ENCODE measurements around the gene RPL35A. TPM values are rescaled to one million over a fixed set of nuclear protein-coding genes. Genes with fewer than 3 reads are reported as not detected.

The RPL35A gene
- total RNA-seq, 2 donors from 2014 or later: 1,211 to 1,450 TPM

- peaks cover 14% of the 10 kb centered on the region for H3K27me3 Mint-ChIP-seq (ENCODE audit: insufficient read depth)
- DNase-seq: no peak
- Histone ChIP-seq H3K9me3 (ENCODE audit: control insufficient read depth, low read length) (no peaks in the 10 kb centered on the region), H3K9ac (ENCODE audit: extremely low read depth, low read length, poor library complexity, severe bottlenecking) (no peak overlapping the region), H3K4me1 (ENCODE audit: control insufficient read depth, insufficient read depth, low read length) (no peaks in the 10 kb centered on the region), H3K27me3 (ENCODE audit: control insufficient read depth, insufficient read depth, low read length, poor library complexity, severe bottlenecking) (no peaks in the 10 kb centered on the region), H3K27ac (ENCODE audit: low read depth, low read length) (no peak overlapping the region), H3K36me3 (ENCODE audit: control insufficient read depth, insufficient read depth, low read length) (peaks cover 24% of the 10 kb centered on the region), H3K4me3 (ENCODE audit: low read length) (peak overlapping the region; percentile 86)
- 56 to 70% methylated on average over 6 of the region's 6 CpGs for WGBS, 2 experiments (ENCODE audit: insufficient coverage in 1 of 2, insufficient read length in 1 of 2)
- peaks cover 11% of the 10 kb centered on the region for H3K4me1 Mint-ChIP-seq
- peaks cover 20% of the 10 kb centered on the region for H3K36me3 Mint-ChIP-seq (ENCODE audit: low read depth)
- no peaks in the 10 kb centered on the region for H3K9me3 Mint-ChIP-seq
- H3K4me3 Mint-ChIP-seq: peak overlapping the region; percentile 77
- peak overlapping the region; percentile 90 for H3K27ac Mint-ChIP-seq
- no peak for TF ChIP-seq CTCF (conservative IDR thresholded peaks at IDR 0.05)
Observed at GRCh38 chr3:197959500-197959890, 9.5 kb downstream of the RPL35A start.

- Mint-ChIP-seq H3K27me3 (ENCODE audit: insufficient read depth) (peaks cover 14% of the 10 kb centered on the region), H3K4me1 (peaks cover 11% of the 10 kb centered on the region), H3K27ac (peak within 1 kb of the TSS; percentile 92), H3K9me3 (peaks cover 2% of the 10 kb centered on the region), H3K4me3 (peak within 1 kb of the TSS; percentile 77), H3K36me3 (ENCODE audit: low read depth) (peaks cover 14% of the 10 kb centered on the region)
- H3K4me1 ChIP-seq (ENCODE audit: control insufficient read depth, insufficient read depth, low read length): no peaks in the 10 kb centered on the region
- DNase-seq: peak; percentile 96
- H3K4me3 ChIP-seq (ENCODE audit: low read length): peak within 1 kb of the TSS; percentile 86
- TF ChIP-seq CTCF (conservative IDR thresholded peaks at IDR 0.05): no peak
- H3K36me3 ChIP-seq (ENCODE audit: control insufficient read depth, insufficient read depth, low read length): peaks cover 18% of the 10 kb centered on the region
- H3K27ac ChIP-seq (ENCODE audit: low read depth, low read length): no peak within 1 kb of the TSS
- WGBS, 2 experiments (ENCODE audit: insufficient coverage in 1 of 2, insufficient read length in 1 of 2): 1 to 6% methylated on average over 17 to 62 of the region's 62 CpGs
- H3K9me3 ChIP-seq (ENCODE audit: control insufficient read depth, low read length): no peaks in the 10 kb centered on the region
- no peaks in the 10 kb centered on the region for H3K27me3 ChIP-seq (ENCODE audit: control insufficient read depth, insufficient read depth, low read length, poor library complexity, severe bottlenecking)
- peak within 1 kb of the TSS; percentile 54 for H3K9ac ChIP-seq (ENCODE audit: extremely low read depth, low read length, poor library complexity, severe bottlenecking)
Observed at GRCh38 chr3:197959891-197960693, 10.1 kb downstream of the RPL35A start, which contains the start of gene LMLN. TSS of gene LMLN (plus strand) at chr3:197960217. CDS start at chr3:197960246, 29 bp downstream.

DNA sequence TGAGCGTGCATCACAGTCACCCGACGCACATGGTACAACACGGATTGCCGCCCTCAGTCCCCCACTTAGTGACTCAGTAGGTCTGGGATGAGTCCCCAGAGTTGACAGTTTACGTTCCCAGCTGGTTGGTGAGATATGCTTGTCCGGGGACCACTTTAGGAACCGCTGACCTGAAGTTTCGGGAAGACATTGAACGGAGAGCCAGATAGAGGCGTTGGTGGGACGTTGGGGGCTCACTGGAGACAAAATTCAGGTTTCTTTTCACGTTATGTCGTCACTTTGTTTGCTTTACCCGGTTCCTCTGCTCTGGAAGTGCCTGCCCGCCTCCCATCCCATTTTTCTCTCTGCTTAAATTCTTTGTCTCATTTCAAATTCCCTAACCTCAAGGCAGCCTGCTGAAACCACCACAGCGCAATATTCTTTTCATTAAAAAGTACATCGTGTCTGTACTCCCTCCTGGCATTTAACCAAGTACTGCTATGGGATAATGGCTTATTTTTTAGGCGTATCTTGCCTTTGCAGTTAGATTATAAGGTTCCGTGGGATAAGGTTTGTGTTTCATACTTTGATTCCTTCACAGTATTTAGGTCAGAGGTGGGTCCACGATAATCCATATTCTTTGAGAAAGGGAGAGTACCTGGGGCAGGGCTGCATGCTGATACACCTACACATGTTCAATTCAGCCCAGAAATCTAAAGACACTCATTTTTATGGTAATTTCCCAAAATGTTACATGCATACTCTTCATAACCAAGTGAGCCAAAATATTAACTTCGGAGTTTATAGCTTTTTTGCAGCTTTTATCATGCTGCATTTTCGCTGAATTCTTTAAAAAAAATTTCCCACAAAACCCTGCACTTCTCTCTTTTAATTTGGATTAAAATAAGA, 10.9 kb downstream of the RPL35A start:
- Histone ChIP-seq H3K27me3 (ENCODE audit: control insufficient read depth, insufficient read depth, low read length, poor library complexity, severe bottlenecking) (no peaks in the 10 kb centered on the region), H3K4me1 (ENCODE audit: control insufficient read depth, insufficient read depth, low read length) (no peaks in the 10 kb centered on the region), H3K9ac (ENCODE audit: extremely low read depth, low read length, poor library complexity, severe bottlenecking) (peak overlapping the region; percentile 54), H3K4me3 (ENCODE audit: low read length) (peak overlapping the region; percentile 86), H3K36me3 (ENCODE audit: control insufficient read depth, insufficient read depth, low read length) (peaks cover 10% of the 10 kb centered on the region), H3K9me3 (ENCODE audit: control insufficient read depth, low read length) (no peaks in the 10 kb centered on the region), H3K27ac (ENCODE audit: low read depth, low read length) (no peak overlapping the region)
- Mint-ChIP-seq H3K4me3 (peak overlapping the region; percentile 77), H3K4me1 (peaks cover 11% of the 10 kb centered on the region), H3K27me3 (ENCODE audit: insufficient read depth) (peaks cover 14% of the 10 kb centered on the region), H3K9me3 (peaks cover 5% of the 10 kb centered on the region), H3K27ac (peak overlapping the region; percentile 92), H3K36me3 (ENCODE audit: low read depth) (peaks cover 6% of the 10 kb centered on the region)
- 31 to 39% methylated on average over 13 to 23 of the region's 23 CpGs for WGBS, 2 experiments (ENCODE audit: insufficient coverage in 1 of 2, insufficient read length in 1 of 2)
- DNase-seq: no peak
- no peak for TF ChIP-seq CTCF (conservative IDR thresholded peaks at IDR 0.05)
